OCI-LY3 (cell line): ENCODE measurements around the gene ITSN1.

Experiments
- CTCF ChIP-seq: fragments of 200-600, 300-600 bp; sonication (generic); IDR thresholded peaks from 2 replicates; pipeline ENCODE4 v1.5.1; 2014; ENCODE audit warnings: antibody characterized with exemption, low read length, low read depth
- EZH2phosphoT487 ChIP-seq: fragments of 200-600 bp; shearing (Covaris generic); IDR thresholded peaks from 2 replicates; pipeline ENCODE4 v1.6.1; 2018; ENCODE audit warnings: antibody characterized with exemption, mixed run types, low read depth

GRCh38 chr21:33794596-33794995, 152.3 kb downstream of the ITSN1 start:
- TF ChIP-seq CTCF = no peak
- no peak for TF ChIP-seq EZH2phosphoT487
